Vagina (tissue), 2 donors: ENCODE data around the gene GPR108.

ENCODE experiments used
- CTCF ChIP-seq, 3 experiments: fragments of 450-650 bp in 2 of 3; fragments of 200-600 bp in 1 of 3; sonication (generic) in 1 of 3; IDR thresholded peaks; one replicate each; pipeline ENCODE4 v1.5.1; 2017 to 2019; ENCODE audit warnings: antibody characterized with exemption in 3 of 3, mild to moderate bottlenecking in 2 of 3, moderate library complexity in 2 of 3
- POLR2A ChIP-seq, 2 donors: fragments of 450-650 bp; IDR thresholded peaks; one replicate each; pipeline ENCODE4 v1.6.1; 2017; ENCODE audit warnings: antibody characterized with exemption in 2 of 2, mild to moderate bottlenecking in 2 of 2, moderate library complexity in 2 of 2
- POLR2AphosphoS5 ChIP-seq, 2 donors: sonication (generic); formaldehyde crosslinking; IDR thresholded peaks; one replicate each; pipeline ENCODE4 v1.9.0; 2017; ENCODE audit warnings: antibody characterized with exemption in 2 of 2, mild to moderate bottlenecking in 2 of 2, low read depth in 1 of 2; ENCODE audit not compliant: insufficient read depth in 1 of 2

- TF ChIP-seq POLR2AphosphoS5 (IDR thresholded peaks at IDR 0.05; ENCODE audit: insufficient read depth in 1 of 2, low read depth in 1 of 2) (no peak), CTCF (IDR thresholded peaks at IDR 0.05) (no peak), POLR2A (IDR thresholded peaks at IDR 0.05) (no peak)
Observed at GRCh38 chr19:6743714-6744380, 6.5 kb upstream of the GPR108 start.
